ENCODE data around the gene CCDC3.

The CCDC3 gene

DNA sequence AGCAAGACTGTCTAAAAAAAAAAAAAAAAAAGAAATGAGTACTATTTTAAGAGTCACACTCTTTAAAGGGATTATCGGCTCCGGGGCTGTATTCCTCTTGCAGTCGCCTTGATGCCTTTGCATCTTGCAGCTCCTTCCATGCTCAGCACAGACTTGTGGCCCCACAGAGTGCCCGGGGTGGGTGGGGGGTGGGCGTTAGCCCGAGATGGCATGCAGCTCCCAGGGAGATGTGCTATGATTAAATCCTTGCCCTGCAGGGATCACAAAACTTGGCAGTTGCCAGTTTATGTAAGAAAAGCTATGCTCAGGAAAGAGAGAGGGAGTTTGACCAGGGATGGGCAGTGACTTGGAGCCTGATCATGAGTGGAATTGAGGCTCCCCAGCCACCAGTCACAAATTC lies 81.9 kb downstream of the CCDC3 start:
- no peak for DNase-seq

DNA sequence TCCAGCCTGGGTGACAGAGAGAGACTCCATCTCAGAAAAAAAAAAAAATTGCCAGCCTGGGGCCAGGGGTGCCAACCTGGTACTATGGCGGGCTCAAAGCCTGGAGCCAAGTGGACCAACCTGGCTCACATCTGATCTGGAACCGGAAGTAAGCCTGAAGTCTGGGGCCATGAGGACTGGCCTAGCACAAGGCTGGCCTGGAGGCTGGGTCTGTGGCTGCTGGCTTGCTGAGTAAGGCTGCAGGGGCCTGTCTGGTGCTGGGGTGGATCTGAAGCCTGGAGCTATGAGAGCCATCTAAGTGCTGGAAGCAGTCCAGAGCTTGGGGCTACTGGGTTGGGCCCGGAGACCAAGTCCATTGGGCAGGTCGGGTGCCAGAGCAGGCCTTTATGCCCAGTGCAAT lies 84.9 kb downstream of the CCDC3 start:
- DNase-seq = no peak

DNA sequence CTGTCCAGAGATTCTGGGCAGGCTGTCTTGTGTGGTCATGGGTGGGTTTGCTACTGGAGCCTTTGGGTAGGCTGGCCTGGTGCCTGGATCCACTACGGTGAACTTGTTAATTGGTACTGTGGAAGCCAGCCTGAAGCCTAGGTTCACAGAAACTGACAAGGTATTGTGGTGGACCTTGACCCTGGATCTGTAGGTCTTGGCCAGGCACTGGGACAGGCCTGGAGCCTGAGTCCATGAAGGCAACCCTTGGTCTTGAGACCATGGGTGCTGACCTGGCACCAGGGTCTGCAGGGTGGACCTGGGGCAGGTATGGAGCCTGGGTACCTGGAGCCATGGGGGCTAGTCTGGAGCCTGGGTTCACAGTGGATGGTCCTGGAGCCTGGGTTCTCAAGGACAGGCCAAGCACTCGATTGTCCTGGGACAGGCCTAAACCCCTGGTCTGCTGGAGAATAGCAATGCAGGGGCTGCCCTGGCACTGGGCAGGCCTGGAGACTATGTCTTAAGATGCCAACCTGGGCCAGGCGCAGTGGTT lies 85.8 kb downstream of the CCDC3 start:
- no peak for DNase-seq

DNA sequence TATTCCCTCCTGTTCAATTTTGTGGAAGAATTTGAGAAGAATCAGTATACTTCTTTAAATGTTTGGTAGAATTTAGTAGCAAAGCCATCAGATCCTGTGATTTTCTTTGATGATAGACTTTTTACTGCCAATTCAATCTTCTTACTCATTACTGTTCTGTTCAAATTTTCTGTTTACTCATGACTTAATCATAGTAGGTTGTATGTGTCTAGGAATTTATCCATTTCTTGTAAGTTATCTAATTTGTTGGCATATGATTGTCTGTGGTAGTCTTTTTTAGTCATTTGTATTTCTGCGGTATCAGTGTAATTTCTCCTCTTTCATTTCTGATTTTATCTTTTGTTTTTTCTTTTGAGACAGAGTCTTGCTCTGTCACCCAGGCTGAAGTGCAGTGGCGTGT lies 87.4 kb downstream of the CCDC3 start:
- DNase-seq = no peak

DNA sequence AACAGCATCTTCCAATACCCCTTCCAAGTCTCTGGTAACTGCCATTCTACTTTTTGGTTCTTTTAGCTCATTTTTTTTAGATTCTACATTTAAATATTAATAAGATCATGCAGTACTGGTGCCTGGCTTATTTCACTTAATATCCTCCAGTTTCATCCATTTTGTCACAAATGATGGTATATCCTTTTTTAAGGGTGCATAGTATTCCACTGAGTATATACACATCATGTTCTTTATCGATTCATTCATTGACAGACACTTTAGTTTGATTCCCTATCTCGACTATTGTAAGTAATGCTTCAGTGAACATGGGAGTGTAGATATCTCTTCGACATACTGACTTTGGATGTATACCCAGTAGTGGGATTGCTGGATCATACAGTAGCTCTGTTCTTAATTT lies 89.7 kb downstream of the CCDC3 start:
- no peak for DNase-seq

DNA sequence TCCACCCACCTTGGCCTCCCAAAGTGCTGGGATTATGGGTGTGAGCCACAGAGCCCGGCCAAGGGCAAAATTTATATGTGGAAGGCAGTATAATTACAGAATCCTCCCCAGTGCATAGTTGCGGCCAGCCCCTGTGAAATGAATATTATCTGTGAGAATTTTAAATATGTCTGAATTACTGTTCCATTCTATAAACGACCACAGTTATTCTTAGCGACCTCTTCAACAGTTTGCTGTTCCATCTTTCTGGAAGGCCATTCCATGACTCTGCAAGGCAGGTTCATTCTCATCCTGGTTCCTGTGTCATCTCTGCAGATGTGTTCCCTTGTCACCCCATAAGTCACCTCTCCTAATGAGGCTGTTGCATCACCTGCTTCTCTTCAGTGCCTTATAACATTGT lies 90.7 kb downstream of the CCDC3 start:
- DNase-seq = no peak

DNA sequence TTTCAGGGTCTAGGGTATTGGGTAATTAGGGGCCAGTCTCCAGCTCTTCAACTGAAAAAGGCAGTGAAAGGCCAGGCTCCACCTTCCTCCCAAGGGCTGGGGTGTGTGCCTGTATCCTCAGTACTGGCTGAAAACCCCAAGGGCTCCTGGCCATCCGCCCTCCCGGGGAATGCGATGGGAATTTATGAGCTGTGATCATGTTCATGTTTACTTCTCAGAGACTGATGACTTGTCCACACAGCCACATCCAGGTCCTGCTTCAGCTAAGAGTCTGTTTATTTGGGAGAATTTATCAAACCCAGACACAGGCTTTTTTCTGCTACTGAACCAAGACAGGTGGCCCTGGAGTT lies 91.7 kb downstream of the CCDC3 start:
- no peak for DNase-seq

DNA sequence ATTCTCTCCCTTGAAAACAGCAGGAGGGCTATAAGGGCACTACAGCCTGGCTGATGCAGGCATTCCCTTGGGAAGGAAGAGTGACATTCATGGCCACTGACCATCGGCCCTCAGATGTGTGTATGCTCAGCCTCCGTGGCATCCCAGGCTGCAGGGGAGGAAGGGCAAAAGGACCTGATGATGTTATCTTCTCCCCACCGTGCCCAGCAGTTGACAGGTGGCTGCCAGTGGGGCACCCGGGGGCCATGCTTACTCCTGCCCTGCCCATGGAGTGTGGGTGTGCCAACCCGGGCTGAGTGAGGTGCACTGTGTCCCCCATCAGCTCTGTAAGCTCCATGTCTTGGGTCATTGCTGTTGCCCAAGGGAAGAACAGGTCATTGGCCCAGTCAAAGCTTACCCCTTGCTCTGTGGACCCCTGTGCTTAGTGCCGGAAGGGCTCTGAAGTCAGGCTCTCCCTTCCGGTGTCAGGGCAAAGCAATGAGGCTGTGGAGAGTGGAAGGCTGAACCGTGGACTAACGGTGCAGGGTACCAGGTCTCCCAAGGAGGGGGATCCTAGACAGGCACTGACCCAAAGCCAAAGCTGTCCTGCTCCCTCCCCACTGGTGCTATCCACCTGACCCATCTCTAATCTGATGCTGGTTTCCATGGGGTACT lies 92.2 kb downstream of the CCDC3 start:
- no peak for DNase-seq

DNA sequence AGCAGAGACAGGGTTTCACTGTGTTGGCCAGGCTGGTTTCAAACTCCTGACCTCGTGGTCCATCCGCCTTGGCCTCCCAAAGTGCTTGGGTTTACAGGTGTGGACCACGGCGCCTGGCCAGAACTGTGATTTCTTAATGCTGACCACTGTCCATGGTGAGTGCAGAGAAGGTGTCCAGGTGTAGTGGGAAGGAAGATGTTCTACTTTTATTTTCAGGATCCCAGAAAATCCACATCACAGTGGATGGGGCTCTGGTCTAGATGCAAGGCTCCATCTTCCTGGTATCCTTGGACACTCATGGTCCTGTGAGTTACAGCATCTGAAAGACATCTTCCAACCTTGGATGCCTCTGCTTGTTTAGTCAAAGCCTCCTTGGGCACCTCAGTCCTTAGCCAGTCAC lies 92.7 kb downstream of the CCDC3 start:
- DNase-seq = no peak

DNA sequence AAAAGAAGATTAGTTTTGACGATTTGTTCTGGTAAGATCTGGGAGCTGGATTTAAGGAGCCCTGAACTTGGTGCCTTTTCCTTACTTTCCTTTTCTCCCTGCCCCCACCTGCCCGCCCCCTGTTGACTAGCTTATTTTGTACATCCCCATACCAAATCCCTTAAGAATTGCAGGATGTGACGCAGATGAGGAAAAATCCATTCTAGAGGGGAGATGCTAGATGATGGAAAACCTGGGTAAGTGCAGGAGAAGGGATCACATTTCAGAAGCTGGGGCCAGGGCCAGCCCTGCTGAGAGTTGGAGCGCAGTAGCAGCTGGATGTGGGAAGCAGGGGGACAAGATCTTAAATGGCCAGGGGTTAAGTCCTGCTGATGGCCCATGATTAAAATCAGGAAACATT lies 93.9 kb downstream of the CCDC3 start:
- DNase-seq = no peak

DNA sequence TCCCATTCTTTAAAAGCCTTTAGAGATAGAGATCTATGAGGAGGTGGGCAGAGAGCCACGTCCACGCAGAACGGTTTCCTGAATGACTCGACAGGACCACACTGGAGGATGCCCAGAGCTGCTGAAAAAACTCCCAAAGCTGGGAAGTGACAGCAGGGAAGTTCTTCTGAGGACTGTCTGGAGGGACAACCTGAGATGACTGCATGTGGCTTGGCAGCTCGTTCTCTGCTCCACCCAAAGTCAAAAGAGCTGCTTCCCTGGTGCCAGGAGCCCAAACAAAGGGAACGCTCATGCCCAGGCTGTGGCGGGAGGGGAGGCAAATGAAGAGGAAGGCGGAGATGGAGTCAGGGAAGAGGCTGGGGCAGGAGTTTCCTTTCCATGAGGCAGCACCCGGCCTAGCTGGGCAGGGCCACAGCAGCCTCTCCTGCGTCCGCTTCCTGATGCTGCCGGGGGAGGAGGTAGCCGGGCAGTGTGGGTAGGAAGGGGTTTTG lies 95.4 kb downstream of the CCDC3 start:
- DNase-seq = no peak

DNA sequence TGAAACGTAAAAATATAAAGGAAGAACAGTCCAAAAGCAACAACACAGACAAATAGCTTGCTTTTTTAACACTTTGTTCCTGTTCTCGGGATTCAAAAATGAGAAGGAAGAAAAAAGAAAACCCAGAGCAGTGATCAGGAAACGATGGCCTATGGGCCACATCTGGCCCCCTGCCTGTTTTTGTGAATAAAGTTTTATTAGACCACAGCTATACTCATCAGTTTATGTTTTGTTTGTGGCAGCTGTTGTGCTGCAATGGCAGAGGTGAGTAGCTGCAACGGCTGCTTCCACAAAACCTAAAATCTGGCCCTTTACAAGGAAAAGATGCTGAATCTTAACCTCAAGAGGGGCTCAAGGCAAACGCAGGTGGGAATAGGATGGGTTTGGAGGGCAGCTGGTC lies 96.4 kb downstream of the CCDC3 start:
- DNase-seq = no peak

DNA sequence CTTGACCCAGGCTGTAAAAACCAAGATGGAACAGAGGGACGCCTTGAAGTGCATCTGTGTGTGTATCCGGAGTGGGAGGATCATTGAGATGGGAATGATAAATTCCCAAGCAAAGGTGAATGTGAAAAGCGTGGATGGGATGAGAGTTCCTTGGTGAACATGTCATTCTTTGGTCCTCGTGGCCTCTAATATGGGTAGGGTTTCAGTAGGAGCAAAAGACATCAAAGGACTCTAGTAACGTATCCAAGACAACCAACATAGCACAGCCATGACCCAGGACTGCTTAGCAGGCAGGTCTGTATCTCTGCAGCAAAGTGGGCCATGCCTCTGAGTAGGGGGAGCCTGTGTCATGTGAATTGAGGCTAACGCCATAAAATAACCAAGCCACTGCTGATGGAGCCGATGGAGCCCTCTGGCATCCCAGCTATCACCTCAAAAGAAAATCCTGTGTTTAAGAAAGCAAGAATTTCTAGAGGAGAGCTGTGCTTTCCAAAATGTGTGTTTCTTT lies 98.6 kb downstream of the CCDC3 start:
- no peak for DNase-seq

DNA sequence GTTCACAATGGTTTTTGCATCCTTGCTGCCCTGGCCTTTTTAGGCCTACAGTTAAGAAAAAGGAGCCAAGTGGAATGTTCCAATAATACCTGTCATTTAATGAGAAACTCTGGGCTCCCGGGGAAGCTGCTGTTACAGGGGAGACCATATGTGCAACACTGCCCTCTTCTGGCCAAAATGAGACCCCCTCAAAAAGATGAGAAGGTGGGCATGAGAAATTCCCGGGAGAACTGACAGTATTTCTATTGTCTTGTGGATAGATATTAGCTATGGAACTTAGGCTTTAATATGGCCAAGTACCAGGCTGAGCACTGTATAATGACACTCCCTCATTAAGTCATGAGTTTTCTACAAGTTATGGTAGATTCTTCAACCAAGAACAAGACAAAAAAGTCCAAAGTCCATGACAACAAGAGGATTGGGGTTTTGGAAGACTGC lies 99.4 kb downstream of the CCDC3 start:
- DNase-seq = peak; percentile 57

DNA sequence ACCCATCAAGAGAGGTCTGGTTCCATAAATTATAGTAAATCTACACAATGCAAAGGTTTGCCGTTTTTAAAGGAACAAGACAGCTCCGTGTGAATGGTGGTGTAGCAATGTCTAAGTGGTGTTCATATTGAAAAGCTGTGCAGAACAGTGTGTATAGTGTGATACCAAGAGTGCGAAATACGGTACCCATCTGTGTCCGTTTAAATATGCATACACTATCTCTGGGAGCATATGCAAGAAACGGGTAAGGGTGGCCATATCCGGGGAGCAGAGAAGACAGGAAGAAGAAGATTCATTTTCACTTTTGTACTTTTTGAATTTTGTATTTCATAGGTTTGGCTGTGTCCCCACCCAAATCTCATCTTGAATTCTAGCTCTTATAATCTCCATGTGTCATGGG lies 102.0 kb downstream of the CCDC3 start:
- DNase-seq = no peak

DNA sequence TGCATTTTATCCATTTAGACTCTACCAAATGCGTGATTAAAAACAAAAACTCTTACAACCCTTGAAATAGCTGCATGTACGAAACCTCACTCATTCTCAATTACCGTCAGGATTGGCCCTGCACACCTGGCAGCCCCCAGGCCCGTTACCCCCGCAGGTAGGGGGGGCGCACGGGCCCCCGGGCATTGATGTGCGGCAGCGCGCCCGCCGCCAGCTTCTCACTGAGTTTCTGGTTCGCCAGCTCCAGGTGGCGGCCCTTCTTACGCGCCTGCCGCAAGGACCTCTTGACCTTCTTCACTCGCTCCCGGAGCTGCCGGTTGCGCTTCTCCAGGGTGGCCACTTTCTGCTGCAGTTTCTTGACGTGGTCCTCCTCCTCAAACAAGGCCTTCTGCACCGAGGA lies 103.2 kb downstream of the CCDC3 start:
- no peak for DNase-seq

DNA sequence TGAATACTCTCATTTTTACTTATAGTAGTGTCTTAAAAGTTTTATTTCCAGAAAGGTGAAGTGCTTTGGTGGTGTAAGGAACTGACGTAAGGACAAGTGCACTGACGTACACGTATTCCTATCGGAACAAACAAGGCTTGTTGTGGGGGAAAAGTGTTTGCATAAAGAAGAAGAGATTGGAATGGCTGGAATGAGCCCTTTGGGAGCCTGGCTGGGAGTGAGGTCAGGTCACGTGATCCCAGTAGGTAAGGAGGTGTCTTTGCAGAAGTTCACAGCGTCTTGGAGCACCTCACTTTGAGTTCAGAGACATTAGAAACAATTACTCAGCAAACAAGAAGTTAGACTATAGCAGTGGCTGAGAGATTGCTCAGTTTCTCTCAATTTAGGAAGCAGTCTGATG lies 104.2 kb downstream of the CCDC3 start:
- no peak for DNase-seq

DNA sequence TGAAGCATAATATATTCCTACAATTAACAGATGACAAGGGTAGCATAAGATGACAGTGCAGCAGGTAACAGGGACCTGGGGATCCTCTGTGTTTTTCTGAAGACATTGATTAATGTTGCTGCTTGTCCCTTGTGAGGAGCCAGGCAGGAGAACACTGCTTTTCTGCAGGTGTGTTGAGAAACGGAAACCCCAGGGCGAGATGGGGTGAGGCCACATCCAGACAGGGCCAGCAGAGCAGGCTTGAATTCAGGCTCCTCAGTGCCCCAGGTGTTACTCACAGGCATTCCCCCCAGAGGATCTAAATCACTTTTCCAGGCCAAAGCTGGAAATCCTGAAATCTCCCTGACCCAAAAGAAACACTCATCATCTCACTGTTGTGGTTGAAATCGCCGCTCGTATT lies 105.3 kb downstream of the CCDC3 start:
- DNase-seq = no peak

DNA sequence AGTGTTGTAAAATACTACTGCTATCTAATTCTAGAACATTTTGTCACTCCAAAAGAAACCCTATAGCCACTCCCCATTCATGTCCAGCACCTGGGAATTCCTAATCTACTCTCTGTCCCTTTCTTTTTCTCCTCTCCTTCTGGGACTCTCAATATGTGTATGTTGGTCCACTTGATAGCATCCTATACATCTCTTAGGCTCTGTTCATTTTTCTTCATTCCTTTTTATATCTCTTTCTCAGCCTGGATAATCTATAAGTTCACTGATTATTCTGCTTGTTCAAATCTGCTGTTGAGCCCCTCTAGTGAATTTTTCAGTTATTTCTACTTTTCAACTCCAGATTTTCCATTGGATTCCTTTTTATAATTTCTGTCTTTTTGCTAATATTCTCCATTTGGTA lies 108.6 kb downstream of the CCDC3 start:
- no peak for DNase-seq

DNA sequence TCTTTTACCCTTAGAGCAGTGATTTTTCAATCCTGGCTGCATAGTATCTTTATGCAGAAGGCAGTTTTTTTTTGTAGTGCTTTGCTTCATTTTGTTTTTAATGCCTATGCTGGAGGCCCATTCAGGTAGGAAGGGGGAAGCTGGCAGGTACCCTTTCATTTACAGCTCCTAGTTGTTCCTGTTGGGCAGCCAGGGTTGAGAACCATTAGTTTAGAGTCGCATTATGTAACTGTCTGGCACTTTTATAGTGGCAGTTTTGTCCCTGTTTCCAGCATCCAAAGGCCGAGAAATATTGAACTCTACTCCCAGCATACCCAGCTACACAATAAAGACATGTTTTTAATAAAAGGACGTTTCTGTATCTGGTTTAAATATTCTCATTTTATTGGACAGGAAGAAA lies 110.6 kb downstream of the CCDC3 start:
- no peak for DNase-seq

DNA sequence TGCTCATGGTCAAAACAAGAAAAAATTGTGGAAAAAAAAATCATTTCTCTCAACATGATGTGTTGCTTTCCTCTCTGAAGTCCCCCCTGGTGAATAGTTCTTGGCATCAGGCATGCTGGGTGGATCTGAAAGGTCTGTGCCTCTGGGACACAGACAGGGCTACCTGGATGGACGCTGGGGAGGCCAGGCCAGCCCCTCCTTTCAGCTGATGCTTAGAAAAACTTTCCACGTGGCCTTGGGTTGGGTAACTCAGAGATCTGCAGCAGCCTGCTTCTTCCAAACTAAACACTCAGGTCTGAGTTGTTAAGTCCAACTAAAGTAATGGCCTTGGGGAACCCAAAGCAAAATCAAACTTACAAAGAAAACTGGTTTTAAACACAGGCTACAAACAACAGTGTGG lies 113.0 kb downstream of the CCDC3 start:
- DNase-seq = no peak

DNA sequence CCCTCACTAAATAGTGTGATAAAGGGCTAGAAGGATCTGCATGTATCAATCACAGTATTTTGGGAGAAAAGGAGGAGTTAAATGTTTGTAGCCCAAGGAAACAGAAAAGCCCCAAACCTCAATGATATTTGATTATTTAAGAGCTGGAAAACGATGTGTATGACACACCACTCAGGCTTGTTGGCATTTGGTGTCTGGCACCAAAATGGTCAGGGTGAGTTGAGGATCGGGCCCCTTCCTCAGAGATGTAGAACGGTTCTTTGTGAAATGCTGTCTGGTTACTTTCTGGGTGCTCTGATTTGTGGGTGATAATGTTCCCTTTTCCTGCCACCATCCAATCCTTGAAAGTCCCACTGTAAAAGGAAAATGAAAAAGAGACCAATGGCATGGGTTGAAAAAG lies 113.7 kb downstream of the CCDC3 start:
- no peak for DNase-seq

DNA sequence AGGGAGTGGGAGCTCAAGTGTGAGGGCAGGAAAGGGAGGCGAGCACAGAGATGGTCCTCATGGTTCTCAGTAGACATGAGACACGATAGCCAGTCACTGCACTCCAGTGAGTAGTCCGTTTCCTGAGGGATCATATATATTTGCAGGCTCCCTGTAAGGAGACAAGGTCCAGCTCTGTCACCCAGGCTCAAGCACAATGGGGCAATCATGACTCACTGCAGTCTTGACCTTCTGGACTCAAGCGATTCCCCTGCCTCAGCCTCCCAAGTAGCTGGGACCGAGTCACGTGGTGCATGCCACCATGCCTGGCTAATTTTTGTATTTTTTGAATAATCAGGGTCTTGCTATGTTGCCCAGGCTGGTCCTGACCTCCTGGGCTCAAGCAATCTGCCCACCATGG lies 116.7 kb downstream of the CCDC3 start:
- DNase-seq = no peak

DNA sequence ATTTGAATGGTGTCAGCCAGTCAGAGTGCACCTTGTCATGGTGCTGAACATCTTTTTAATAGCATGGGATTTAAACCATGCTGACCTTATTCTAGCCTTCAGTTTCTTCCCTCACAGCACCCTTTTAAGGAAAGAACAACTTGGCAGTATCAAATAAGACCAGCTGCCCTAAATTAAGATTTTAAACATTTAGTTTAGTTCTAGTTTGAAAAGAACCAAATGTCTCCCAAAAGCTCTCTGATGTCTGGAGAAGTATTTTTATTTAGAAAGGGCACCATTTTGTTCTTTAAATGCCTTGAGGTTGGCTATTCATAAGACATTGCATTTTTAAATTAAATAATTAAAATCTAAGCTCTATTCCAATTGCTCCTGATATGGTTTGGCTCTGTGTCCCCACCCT lies 121.1 kb downstream of the CCDC3 start:
- DNase-seq = no peak

DNA sequence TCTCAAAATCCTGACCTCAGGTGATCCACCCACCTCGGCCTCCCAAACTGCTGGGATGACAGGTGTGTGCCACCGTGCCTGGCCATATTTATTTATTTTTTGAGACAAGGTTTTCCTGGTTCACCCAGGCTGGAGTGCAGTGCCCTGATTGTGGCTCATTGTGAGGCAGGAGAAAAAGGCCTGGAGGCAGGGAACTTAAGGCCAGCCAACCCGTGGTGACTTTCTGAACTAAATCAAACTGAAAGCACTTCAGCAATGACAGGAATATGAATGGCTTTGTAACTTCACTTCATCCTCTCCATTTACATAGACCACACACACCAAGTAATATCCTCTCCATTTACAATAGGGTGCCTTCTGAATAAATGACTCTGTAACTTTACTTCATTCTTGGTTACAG lies 124.4 kb downstream of the CCDC3 start:
- DNase-seq = no peak
